Umbilical cord (tissue), 2 donors: ENCODE data around the gene MLN. TPM values are rescaled to one million over a fixed set of nuclear protein-coding genes. Genes with fewer than 3 reads are reported as not detected.
A peak's percentile ranks its signal among the peaks of the same experiment; 100 is the strongest.

Experiments used
- DNase-seq: peaks from one replicate; pipeline ENCODE4 v3.0.0-alpha.2; 2015; ENCODE audit warnings: low spot score
- total RNA-seq: library from RNA; depleted of rRNA; stranded (reverse); fragments of >200 nt; gene quantifications from one replicate; pipeline ENCODE4 v1.2.3, GENCODE V29; 2014; ENCODE audit warnings: low replicate concordance; ENCODE audit not compliant: insufficient read depth

Gene MLN
- total RNA-seq, 1 donor from 2014 or later, result not detected

- DNase-seq, result no peak
These were observed 10.5 kb upstream of the MLN start for GRCh38 chr6:33813990-33814985.

DNA sequence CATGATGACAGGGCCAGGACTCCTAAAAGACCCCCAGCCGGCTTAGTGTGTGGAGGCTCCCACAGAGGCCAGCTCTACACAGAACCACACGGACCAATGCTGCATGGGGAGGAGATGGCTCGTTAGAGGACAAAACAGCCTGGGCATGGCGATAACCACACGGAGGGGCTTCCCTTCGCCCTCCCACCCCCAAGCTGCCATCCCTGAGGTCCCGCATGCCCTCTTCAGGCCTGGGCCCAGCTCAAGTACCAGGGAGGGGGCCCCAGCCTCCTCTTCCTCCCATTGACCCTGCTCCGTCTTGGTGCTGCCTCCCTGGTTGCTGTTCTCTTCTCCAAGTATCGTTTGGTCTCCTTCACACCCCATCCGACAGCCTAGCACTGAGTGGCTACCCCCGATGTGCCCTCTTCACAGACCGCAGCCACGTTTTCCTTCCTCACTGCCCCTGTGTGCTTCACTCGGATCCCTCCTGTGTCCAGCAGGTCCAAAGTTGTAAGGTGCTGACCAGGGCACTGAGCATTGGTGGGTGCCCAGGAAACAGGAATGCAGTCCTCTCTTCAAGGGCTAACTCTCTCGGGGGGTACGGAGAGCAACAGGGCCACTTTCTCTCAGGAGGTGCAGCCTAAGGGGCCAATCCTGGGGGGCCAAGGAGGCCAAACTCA is 9.6 kb upstream of the MLN start:
- DNase-seq, result no peak

DNA sequence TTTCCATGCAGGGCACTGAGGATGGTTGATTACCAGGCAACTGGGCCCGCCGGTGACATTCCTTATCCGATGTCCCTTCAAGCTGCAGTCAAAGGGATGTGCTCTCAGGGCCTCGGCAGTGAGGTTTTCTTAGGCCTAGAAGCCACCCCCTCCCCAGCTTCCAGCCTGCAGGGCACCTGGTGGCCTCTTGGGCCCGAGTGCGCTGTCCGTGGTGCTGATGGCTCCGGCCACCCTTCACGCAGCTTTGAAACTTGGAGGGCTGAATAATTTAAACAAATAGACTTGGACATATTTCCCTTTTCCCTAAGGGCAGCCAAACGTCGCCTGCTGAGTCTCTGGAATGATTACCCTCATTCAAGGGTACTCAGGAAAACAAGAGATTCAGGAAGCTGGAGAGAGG is 8.9 kb upstream of the MLN start:
- peak; percentile 58 for DNase-seq

DNA sequence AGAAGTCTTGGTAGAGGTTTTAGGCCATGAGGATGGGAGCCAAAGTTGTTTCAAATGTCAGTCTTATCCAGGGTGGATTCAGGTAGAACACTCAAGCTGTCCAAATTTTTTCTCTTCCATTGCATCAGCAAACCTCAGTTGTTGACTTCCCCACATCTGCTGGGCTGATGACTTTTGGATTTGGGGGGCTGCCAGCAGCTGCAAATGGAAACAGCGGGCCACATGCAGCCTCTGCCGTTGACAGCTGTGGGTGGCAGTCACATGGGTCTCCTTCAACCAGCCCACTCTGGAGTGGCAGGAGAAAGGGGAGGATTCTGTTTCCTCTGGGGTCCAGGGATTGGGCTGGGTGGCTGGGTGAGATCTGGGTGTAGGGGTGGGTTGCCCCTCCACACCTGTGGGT is 5.8 kb upstream of the MLN start:
- DNase-seq, result no peak

DNA sequence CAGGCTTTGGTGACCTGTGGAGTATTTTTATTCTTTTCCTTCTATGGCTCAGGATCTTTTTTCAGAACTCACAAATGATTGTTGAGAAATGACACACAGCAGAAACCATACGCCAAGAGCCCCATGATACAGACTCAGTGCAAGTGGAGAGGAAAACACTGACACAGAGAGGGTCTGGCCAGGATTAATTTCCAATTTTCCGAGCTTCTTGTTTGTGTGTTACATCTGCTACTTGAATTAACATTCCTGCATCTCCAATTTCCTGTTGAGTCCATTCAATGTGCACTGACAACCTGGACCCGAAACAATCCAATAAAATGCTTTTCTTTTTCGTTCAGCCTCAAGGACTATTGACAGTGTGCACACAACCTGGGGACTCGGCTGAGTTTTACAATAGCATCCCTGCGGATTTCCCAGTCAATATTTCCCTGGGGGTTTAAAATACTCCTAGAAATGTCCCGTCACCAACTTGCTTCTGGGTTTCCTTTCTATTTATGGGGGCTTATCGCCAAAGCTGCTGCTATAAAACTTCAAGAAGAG is 4.9 kb upstream of the MLN start:
- DNase-seq, result no peak

DNA sequence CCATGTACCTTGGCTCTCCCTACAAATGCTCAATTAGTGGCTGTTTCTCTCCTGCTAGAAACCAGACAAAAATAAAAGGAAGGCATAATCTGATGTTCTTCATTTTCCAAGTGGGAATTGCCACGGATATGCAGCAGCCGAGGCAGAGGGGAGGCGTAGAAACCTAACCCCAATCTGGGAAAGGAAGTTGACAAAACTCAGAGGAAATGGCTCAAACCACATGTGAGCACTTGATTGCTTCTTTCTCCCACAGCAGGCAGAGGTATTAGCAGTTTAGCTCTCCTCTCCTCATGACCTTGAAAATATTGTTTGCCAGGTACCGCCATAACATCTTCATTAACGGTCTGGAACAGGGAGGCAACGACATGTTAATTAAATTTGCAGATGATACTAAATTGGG is 3.8 kb upstream of the MLN start:
- DNase-seq, result no peak

DNA sequence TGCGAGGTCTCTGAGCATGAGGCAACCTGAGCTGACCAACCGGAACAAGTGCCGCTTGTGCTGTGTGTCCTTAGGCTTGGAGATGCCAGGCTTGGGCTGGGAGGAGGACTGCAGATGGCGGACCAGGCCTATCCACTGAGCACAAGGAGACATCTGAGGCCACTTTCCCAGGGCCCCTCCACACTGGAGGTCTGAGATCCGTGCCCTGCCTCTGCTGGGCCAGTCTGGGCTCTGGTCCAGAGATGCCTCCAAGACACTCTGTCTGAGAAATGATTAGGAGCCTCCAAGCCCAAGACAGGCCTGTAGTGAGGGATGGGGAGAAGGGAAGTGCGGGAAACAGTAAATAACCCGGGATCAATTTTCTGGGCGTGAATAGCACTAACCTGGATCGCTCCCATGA is 3.0 kb upstream of the MLN start:
- no peak for DNase-seq

- no peak for DNase-seq
These were observed 1.4 kb downstream of the MLN start for GRCh38 chr6:33802186-33802958.

DNA sequence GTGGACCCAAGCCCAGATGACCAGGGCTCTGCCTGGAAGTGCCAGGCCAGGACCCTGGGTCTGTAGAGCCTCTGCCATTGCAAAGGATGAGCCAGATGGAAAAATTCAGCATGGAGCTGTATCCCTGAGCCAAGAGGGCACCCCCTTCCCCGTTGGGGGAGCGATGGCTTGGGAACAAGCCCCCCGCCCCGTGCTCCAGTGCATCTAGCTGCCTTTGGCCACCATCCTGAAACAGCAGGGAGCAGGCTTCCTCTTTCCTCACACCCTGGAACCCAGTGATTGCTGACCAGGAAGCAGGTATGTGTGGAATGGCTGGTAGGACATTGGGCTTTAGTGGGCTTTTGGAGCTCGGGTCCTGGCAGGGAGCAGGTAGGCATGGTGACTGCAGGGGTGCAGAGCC is 2.2 kb downstream of the MLN start:
- DNase-seq, result no peak

DNA sequence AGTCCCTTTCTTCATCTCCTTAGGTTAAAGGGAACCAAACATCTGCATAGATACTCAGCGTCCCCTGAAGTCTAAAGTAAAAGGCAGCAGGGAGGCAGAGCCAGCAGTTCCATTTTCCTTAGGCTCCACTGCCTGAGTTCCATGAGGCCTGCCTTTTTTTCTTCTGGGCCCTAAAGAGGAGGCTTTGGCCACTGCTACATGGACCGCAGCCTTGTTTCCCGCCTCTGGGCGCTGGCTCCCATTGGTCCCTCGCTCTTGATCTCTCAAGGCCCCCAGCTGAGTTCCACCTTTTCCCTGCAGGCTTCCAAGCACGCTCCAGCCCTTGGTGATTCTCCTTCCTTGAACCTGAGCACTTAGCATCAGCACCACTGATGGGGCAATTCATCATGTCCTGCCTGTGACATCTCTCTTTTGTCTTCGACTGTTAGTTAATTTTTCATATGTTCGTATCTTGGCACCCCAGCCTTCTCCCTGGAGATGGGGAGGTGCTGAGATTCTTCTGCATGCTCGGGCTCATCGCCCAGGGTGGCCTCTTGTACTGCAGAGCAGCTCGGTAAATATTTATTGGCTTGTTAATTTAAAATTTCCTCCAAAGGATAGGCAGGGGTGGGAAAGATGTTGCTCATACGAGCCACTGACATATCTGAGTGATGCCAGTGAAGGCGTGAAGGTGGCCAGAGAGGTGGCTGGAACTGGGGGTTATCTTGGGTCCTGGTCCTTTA is 3.4 kb downstream of the MLN start:
- no peak for DNase-seq

DNA sequence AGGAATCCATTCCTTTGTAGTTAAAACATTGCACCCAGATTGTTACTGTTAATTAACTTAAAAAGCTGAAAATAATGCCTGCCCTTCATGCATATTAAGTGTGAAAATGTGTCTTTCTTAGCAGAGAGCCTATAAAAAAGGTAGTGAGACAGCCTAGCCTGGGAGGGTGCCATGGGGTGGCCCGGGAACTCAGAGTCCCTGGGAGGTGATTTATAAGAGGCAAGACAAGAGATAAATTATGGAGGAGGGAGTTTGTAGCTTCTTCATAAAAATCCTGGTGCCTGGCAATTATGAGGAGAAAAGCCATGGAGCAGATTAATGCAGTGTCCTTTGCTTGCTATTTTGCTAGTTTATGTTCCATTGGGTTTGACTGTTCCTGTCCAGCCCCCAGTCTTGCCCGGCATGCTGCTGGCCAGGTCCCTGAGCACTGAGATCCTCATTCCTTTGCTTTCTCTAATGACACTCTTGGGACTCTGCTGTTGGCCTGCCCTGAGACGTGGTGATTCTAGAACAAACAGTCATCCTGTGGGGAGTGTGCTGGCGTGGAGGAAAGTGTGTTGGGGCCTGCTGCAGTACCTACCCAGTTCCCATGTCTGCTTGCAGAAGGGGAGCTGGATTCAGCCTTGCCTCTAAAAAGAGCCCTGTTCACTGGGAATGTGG is 4.2 kb downstream of the MLN start:
- no peak for DNase-seq

DNA sequence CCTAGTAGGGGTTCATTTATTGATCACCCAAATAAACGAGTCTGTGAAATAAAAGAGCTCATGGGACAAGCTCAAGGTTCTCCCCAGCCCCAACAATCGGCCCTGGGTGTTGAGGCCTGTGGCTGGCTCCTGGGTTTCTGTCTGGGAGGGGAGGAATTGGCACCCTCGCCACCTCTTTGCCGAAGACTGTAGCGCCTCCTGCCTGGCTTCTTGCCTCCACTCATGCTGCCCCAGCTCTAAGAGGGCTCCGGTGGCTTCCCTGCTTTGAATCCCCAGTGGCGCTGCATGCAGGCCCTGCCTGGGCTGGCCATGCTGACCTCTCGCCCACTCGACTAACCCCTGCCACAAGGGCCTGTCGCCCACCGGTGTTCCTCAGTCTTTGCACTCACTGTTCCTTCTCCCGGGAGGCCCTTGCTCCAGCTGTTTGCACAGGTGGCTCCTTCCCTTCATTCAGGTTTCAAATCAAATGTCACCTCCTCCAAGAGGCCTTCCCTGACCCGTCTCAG is 5.4 kb downstream of the MLN start:
- no peak for DNase-seq

DNA sequence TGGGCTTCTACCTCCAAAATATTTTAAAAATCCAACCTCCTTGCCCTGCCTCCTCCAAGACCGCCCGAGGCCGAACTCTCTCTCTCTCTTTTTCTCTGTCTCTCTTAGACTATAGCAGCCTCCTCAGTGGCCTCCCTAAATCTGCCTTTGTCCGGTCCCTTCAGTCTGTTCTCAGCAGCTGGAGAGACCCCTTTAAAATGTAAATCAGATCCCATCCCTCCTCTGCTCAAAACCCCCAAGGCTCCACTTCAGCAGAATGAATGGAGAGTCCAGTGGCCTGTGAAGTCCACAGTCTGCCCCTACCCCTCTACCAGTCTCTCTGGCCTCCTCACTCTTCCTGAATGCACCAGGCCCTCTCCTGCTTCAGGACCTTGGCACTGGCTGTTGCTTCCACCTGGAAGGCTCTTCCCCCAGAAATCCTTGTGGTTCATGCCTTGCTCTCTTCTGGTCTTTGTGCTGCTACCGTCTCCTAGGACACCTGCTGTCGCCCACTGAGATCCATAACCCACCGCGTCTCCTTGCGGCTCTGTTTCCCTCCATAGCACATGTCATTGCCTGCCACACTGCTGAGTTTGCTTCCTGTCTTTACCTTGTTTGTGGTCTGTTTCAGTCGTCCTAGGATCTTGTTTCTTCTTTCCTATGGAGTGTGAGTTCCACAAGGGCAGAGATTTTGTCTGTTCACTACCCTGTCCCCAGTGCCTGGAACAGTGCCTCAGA is 6.0 kb downstream of the MLN start:
- no peak for DNase-seq

DNA sequence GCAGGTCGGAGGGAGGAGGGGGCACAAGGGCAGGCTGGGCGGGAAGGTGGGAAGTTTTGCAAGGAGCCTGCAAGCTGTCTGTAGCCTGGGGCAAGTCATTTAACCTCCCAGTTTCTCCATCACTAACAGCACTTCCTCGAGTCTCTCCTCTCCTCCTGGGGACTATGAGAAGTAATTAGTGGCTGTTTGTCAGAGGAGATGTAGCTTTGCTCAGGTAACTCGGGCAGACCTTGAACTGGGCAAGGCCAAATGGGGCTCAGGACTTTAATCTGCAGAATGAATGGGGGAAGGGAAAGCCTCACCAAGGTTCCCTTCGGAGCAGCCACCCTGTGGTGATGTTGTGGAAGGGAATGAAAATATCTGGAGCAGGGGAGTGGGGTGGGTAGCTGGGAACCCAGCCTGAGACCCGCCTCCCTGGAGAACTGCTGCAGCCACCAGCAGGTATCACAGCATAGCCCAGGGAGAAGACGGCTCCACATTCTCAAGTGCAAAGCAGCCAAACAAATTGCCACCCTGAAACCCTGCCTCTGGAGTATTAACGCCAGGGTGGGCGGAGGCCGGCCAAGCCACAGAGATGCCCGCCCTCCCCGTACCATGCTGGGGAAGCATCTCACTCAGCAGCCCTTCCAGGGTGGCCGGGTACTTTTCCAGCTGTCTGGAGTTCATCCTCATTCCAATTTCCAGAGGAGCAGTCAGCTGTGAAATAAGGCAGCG is 8.7 kb downstream of the MLN start:
- DNase-seq, result no peak

- no peak for DNase-seq
These were observed 10.8 kb downstream of the MLN start for GRCh38 chr6:33792981-33793380.

- DNase-seq, result no peak
These were observed 12.2 kb downstream of the MLN start for GRCh38 chr6:33791620-33792019.

- no peak for DNase-seq
These were observed 12.9 kb downstream of the MLN start for GRCh38 chr6:33790910-33791309.

DNA sequence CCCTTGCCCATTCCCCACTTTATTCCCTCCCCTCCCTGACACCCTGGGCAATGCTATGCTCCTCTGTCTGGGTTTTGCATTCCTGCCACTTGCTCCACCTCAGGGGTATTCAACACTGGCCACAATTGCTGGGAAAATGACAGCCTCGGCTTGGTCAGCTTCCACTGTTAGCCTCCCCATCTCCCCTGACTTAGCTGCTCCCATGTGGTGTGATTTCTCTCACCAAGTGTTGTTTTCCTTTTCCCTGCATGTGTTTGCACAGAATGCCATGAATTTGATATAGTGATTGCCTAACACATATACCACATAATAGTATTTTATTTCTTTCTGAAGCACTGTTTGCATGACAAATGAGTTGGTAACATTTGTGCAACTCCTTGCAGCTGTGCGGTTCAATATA is 13.4 kb downstream of the MLN start:
- DNase-seq, result no peak

DNA sequence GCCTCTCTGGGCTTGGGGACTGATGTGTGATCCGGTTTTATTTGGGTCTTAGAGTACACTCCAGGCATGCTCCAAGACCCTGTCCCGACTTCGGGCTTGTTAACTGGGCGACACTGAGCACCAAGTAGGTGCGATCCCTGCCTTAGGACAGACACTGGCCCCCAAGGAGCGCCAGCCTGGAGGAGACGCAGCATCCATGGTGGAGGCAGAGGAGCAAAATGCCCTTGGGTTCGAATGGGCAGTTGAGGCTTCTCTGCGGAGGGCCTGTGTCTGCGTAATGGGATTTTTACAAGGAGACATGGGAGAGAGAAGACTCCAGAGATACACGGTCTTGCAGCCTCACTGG is 14.3 kb downstream of the MLN start:
- no peak for DNase-seq
